ENCODE results near the gene GPR89A.
A peak's percentile ranks its signal among the peaks of the same experiment; 100 is the strongest.
"Not testable (repeated sequence)": the region's sequence is repeated elsewhere in the genome, so short reads cannot be mapped to it uniquely, and the experiment has no call there.

The GPR89A gene

DNA sequence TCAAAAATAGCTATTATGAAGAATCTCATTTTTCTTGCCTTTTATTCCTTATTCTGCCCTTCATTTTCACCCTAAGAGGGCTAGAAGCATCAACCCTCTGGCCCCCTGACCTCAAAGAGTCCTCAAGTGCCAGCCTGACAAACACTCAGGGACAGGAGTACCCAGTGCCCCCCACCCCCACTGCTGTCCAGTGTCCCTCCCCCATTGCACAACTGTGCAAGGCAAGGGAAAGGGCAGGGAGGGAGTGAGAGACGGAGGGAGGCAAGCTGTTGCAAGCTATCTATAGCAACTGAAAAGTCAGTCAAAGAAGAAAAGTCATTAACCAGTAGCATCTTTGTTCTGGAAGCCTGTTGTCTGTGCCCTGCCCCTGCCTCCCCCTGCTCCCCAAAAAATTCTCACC lies 78.3 kb downstream of the GPR89A start:
- not testable (repeated sequence) for DNase-seq (ENCODE audit: low spot score)

DNA sequence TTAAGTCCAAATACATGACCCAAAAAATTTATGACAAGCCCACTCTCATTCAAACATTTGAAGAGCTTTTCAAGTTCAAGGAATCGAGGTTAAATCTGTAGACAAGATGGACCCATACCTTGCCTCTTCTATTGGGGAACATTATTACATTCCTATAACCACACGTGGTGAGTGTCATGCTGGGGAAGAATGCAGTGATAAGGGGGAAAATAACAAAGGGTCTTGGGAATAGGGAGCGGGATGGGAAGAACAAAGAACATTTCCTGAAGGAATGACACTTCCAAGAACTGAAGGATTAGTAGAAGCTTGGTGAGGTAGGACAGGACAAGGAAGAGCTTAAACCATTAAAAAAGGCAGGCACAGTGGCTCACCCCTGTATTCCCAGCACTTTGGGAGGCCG lies 80.5 kb downstream of the GPR89A start:
- DNase-seq (ENCODE audit: low spot score) = no peak

DNA sequence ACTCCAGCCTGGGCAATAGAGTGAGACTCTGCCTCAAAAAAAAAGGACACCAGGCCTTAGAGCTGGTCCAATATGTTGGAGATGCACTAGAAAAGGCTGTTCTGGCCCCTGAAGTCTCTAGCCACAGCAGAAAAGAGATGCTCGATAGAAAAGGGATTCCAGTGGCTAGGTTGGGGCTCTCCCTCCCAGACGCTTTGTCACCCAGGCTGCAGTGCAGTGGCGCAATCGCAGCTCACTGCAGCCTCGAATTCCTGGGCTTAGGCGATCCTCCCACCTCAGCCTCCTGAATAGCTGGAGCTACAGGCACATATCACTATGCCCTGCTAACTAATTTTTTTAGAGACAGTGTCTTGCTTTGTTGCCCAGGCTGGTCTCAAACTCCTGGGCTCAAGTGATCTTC lies 81.1 kb downstream of the GPR89A start:
- DNase-seq (ENCODE audit: low spot score) = no peak

DNA sequence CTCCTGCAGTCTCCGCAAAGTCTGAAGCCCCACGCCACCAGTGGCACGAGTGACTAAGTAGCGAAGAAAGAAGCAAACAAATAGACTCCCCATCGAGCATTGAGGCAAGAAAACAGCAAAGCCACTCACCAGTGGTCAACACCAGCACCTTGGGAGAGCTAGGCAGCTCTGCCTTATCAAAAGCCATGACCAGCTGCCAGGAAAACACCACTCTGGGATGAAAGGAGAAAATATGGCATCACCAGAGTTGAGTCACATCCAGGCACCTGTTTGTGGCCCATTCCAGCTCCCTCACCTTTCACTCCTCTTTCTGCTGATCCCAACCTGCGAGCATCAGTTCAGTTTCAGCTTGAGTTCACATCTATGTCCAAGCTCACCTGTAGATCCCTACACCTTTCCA lies 82.1 kb downstream of the GPR89A start:
- DNase-seq (ENCODE audit: low spot score) = no peak

DNA sequence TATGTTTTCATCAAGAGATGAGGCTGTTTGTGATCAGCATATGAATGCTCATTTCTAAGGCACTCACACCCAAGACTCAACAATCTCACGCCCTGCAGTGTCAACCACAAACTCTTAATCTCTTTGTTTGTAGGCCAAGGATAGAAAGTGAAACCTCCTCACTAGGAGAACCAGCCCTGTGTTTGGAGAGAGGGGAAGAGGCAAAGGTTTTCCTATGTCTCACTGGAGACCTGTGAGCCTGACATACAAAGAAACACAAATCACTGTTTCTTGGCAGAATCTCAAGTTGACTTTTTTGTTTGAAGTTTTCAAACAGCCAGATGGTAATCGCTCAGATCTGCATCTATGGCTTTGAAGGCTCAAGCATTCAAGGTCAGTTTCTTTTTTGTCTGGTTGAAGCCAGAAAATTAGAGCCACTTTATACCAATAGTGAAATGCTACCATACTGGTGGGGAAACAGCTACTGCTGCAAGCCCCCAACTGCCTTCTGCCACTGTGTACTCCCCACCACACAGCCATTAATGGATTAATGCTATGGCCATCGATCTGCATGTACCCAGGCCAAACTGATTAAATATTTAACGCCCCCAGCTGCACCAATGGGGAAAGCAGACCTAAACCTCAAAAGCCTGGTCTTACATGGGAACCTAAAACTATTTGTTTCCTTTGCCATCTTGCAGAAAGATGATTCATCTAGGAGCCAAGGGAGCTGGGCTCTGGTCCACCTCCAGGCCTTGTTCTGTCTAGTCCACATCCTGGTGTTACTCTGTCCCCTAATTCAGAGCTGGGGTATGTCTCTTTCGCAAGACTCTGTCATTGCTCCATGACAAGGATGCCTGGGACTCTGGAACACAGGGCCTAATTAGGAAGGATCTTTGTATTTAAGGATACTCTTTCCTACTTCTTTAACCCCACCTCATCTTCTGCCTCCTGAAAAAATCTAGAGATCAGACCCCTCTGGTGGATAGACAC lies 83.1 kb downstream of the GPR89A start:
- DNase-seq (ENCODE audit: low spot score) = peak; percentile 74

DNA sequence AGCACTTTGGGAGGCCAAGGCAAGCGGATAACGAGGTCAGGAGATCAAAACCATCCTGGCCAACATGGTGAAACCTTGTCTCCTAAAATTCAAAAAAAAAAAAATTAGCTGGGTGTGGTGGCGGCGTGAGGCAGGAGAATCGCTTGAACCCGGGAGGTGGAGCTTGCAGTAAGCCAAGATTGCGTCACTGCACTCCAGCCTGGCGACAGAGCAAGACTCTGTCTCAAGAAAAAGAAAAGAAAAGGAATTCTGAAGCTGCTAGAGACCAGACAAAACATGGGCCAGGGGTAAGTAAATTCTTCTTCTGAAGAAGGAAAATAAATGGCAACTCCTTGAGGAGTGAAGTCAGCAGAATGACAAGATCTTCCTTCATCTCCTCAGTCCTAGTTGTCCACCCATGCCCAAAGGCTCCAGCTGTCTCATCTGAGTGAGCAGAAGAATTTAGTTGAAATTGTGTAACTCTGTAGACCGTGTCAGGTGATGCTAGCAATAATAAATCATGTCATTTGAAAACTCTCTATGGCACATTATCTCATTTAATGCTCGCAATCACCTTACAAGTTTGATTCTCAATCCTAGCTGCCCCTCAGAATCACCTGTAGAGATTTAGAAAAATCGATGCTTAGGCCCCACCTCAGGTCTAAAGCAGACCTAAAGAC lies 85.1 kb downstream of the GPR89A start:
- no peak for DNase-seq (ENCODE audit: low spot score)

DNA sequence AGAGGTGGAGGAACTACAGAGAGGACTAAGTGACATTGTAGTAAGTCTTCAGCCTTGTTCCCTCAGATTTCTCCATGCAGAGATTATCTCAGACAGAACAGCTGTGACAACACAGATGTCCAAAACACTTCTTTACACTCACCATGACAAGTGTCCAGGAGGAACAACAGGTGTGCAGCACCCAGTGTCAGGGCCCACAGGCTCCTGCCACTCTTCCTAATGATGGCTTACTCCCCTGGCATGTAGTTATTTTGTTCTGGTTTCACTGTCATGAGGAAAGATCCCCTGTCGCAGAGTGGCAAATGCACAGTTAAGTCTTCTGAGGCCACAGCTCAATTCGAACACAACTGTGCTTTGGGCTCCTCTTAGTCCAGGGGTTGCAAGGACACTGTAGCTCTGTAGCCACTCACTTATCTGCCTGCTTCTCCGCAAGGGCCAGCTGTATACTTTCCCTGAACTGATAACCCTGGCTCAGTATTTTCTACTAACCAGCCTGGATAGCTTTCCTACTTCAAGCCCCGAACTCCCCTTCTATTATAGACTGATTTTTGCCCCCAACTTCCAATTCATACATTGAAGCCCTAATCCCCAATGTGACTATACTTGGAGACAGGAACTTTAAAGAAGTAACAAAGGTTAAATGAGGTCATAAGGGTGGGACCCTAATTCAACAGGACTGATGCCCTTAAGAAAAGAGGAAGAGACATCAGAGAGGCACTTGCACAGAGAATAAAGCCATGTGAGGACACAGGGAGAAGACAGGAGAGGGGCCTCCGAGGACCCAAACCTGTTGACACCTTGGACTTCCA lies 88.2 kb downstream of the GPR89A start:
- no peak for DNase-seq (ENCODE audit: low spot score)

DNA sequence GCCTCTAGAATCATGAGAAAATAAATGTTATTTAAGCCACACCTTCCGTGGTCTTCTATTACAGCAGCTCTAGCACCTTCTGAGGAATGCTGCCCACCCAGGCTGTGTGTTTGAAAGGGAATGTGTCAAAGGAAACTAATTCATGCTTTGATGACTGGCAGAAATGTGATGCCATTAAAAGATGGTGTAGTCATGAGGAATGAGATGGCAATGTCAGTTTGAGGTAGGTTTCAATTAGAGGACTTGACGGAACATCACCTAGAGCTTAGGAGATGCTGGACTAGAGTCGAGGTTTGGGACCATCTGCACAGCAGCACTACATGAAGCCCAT lies 88.8 kb downstream of the GPR89A start:
- DNase-seq (ENCODE audit: low spot score) = no peak

DNA sequence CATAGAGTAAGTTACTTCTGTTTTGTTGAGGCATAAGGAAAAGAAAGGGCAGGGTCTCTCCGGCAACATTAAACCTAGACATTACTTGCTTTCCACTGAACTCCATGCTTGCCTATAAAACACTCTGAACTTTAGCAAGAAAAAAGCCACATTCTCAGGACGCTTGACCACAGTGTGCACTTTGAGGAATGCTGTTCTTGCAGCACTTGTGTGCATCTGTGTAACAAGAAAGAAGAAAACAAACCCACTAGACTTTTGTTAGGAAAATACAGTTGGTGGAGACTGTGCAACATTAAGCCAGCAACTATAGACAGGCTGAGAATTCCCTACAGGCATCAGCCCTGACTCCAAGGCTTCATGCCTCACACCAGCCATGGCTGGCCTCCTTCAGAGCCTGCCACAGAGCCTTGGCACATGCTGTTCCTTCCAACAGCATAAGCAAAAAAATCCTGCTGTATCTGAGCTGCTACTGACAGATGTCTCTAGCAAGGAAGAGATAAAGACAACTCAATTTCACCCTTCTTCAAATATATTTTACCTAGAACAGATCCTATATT lies 93.6 kb downstream of the GPR89A start:
- no peak for DNase-seq (ENCODE audit: low spot score)

DNA sequence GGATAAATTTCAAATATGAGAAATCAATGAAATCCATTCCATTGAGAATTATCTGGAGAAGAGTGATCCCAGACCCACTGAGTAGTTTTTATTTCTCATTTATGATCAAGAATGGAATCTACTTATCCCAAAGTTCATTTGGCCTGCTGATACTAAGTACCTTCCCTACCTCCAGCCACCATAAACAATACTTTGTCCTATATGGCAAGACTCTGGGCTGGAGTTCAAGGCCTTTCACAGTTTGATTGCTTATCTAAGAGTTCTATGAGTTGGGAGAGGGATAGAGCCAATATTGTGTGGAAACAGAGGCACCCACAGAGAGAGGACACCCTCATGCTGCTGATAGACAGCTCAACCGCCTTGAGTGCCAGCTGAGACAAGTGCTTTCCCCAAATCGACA lies 94.3 kb downstream of the GPR89A start:
- no peak for DNase-seq (ENCODE audit: low spot score)

DNA sequence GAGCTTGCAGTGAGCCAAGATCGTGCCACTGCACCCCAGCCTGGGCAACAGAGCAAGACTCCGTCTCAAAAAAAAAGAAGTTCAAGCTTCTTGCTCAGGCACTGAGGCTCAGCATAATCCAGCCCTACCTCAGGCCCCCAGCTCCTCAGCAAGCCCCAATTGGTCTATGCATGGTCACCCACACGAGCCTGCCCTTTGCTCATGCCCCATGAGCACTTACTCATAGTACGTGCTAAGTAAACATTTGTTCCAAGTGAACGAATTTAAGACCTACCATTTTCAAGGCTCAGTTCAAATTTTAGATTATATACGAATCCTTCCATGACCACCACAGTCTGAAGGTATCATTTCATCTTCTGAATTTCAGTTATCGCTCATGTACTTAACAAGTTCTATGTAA lies 95.0 kb downstream of the GPR89A start:
- no peak for DNase-seq (ENCODE audit: low spot score)

DNA sequence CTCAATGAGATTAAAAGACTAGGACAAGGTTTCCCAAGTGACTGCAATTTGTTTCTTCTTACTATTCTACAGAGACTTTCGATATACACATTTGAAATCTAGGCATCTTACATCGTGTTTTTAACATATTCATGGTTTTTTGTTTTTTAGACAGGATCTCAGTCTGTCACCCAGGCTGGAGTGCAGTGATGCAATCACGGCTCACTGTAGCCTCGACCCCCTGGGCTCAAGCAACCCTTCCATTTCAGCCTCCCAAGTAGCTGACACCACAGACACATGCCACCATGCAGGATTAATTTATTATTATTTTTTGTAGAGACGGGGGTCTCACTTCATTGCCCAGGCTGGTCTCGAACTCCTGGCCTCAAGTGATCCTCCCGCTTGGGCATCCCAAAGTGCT lies 97.8 kb downstream of the GPR89A start:
- DNase-seq (ENCODE audit: low spot score) = no peak

DNA sequence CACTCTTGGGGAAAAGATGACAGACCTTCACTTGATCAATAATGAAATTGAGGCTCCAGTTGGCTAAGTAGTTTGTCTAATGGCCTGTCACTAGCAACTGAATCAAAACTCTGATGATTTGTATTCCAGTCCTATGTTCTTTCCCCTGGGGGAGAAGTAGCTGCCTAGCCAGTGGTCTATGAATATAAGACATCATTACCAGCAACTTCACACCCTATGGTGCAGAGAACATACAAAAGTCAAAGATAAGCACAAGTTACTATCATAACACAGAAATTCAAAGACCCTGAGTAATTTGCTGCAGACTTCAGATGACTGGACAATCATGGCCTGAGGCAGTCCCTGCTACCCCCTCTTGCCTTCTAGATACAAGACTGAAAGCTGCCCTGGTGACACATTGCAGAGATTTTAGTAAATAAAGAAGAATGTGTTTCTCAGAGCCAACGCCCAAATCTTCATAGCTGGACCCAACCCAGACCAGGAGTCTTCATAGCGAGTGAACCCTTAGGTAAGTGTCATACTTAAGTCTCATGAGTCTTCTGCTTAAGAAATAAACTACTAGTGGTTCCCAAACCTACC lies 98.4 kb downstream of the GPR89A start:
- DNase-seq (ENCODE audit: low spot score) = peak; percentile 47

DNA sequence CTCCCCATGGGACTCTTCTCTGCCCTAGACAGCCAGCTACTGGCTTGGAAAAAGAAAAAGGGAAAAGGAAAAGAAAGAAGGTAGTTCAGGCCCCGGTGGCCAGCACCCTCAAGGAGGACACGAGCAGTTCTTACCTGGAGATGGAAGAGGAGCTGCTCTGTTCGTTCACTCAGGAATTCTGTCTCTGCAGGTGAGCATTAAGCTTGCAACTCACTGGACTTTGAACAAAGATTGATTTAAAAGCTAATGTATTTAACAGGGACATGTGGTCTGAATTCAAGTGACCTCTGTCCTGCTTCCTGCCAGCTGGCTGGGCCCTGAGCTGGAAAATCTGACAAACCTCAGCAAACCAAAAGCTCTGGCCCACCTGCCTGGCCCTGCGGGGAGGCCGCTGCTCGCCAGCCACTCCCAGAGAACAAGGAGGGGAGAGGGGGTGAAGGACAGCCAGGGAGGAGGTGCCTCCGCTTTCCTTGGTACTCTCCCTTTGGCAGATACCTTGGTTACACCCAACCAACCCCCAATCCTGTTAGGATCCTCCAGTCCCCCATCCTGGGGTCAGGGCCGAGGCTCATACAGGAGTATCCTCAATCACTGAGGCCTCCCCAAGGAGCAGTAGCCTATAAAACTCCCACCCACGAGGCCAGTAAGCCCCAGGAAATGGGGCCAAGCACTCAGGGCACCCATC lies 99.5 kb downstream of the GPR89A start, which contains the start of gene PDZK1:
PDZK1 (minus strand) TSS at position 186 of the 685 bp plus-strand sequence. CDS start 19,347 bp downstream, outside the sequence.
- DNase-seq (ENCODE audit: low spot score) = no peak

DNA sequence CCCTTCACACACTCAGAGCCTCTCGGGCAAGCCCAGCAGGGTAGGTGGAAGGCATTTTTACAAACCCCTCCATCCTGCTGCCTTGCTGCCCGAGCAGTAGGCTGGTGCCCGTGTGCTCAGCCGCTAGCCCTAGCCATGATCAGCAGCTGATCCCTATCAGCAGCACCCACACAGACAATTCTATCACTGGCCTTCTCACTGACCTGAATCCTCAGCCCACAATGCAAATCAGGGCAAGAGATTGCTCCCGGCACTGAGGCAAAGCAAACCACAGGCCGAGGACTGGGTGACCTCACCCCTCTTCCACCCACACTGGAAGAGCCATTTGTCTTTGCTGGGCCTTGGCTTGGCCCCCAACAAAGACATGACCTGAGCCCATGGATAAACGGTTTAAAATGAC lies 100.3 kb downstream of the GPR89A start:
- DNase-seq (ENCODE audit: low spot score) = no peak

DNA sequence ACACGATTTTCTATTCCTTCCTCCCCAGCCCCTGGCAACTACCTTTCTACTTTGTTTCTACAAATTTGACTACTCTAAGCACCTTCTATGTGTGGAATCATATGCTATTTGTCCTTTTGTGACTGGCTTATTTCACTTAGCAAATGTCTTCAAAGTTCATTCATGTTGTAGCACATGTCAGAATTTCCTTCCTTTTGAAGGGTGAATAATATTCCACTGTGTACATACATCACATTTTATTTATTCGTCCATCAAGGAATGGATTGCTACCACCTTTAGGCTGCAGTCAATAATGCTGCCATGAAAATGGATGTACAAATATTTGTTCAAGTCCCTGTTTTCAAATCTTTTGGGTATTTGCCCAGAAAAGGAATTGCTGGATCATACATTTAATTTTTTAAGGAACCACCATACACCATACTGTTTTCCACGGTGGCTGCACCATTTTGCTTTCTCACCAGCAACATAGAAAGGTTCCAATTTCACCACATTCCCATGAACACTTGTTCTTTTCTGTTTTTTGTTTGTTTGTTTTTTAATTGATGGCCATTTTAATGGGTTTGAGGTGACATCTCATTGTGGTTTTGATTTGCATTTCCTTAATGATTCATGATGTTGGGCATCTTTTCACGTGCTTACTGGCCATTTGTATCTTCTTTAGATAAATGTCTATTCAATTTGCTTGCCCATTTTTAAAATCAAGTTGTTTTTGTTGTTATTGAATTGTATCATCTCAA lies 102.7 kb downstream of the GPR89A start:
- DNase-seq (ENCODE audit: low spot score) = no peak

DNA sequence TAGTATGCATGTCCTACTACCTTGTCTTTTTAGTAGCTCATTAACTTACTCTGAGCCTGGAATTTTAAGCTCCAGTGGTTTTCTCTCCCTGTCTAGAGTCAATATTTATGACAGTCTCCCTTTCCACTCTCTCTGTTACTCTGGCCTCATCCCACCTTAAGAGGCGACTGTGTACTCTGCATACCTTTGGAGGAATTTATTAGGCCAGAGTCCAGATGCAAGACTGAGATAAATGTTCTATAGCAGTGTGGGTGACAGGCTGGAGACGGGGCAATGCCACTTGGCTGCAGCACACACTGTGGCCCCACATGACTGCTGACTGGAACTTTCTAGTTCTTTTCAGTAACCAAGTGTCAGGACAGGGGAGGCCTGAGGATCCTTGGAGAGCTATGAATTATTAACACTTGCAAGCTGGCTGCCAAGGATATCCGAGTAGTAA lies 103.4 kb downstream of the GPR89A start:
- no peak for DNase-seq (ENCODE audit: low spot score)

DNA sequence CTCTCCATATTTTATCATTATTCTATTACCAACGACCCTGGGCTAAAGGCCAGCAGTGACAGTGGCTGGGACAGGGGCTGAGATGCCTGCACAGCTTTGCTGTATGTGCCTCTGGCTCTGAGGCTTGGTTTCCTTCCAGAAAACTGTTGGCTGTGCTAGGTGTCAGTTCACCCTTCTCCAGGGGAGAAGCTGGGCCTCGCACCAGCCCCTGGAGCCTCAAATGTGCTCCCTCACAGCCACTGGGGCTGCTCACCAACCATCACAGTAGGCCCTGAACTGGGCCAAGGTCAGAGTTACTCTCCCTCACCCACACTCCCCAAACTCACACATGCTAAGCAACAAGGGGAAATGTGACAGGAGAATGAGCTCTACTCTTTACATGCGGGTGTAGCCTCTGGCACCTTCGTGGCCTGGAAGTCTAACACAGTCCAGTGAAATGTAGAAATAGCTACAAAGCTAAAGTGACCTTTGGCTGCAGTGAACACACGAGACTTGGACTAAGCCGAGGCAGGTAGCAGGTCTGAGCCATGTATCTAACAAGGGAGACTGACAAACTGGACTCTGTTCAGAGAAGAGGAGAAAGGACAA lies 106.8 kb downstream of the GPR89A start:
- no peak for DNase-seq (ENCODE audit: low spot score)

DNA sequence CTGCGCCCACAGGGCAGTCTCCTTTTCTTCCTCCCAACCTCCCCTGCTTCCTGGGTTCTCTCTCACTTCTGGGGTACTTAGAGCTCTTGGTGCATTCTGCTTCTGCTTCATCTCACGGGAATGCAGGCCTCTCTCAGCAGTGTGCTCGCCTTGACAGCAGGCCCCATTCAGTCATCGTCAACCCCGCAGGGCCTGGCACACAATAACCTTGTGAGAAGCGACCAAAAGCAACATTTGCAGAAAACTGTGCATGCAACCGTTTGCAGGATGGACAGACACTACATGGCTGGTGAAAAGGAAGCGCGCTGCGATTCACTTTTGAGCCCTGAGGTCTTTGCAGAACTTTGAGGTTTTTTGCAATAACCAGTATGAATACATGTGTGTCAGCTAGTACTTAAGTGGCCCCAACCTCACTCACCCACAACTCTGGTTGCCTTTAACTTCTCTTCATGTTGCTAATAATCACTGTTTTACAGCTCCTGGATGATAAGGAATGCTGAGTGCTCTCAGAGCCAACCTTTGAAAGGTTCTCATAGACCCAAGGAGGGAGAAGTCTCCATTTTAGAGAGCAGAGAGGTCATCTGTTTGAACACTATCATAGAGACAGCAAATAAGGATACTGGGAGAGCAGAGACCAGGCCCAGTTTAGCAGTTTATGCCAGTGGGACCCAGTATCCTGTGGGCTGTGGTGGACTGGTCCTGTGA lies 109.0 kb downstream of the GPR89A start:
- no peak for DNase-seq (ENCODE audit: low spot score)

DNA sequence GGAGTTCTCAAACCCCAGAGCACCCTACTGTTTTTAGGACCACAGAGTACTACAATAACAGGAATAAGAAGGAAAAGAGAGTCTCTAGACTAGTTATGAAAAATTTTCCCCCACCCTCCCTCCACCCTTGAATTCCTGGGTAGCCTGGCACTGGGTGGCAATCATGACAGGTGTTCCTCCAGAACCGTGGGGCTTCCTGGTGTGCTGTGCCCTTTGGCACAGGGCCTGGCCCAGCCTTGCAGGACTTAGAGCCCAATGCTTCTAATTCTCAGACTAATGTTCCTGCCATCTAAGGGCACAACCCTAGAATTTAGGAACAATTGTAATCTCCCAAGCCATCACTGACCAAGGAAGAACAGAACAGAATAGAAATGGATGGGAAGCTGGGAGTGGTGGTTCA lies 110.0 kb downstream of the GPR89A start:
- no peak for DNase-seq (ENCODE audit: low spot score)

Data from hepatic stellate cell (primary cell).